GM19351 (cell line): ENCODE measurements around the gene GNB1.

ENCODE experiments used
- ATAC-seq: cut with Tn5 transposase; IDR thresholded peaks from one replicate; pipeline ENCODE4 v1.9.1; 2021; ENCODE audit warnings: mild to moderate bottlenecking, moderate library complexity; ENCODE audit not compliant: unreplicated experiment

The GNB1 gene

DNA sequence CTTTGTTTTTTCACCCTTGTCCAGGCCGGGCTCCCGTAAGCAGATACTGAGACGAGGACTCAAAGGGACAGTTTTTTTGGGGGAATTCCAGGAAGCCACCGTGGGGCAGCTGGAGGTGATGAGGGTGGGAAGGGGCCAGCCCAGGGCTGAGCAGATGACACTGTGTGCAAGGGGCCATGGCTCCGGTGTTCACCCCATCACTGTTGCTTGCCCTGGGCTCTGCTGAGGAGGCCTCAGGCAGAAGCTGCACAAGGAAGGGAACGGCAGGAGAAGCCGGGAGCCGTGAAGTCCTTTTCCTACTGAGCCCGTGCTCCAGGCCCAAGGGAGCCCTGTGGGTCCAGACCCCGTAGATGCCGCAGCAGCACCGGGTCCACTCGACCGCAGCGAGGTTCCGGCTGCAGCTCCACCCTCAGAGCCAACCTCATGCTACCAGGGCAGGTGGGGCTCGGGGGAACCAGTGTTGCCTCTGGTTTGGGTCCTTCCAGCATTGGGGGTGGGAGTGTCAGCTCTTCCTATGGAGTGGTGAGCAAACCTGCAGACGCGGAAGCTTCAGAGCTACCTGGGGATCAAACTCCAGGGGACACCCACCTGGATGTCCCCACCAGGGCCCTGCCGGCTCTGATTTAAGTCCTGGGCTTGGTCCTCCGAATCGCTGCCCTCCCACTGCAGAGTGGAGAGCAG is 19.9 kb upstream of the GNB1 start:
- no peak for ATAC-seq

DNA sequence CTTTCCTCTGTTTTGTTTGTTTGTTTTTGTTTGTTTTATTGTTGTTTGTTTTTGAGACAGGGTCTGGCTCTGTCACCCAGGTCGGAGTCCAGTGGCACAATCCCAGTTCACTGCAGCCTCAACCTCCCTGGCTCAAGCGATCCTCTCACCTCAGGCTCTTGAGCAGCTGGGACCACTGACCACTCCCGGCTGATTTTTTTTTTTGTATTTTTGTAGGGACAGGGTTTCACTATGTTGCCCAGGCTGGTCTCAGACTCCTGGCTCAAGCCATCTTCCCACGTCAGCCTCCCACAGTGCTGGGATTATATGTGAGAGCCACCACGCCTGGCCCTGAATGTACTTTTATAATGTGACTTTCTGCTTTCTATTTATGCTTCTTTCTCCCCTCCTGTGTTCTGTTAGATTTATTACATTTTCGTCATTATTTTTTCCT is 19.2 kb upstream of the GNB1 start:
- no peak for ATAC-seq

- ATAC-seq = no peak
Measured at GRCh38 chr1:1908506-1908791, 17.6 kb upstream of the GNB1 start.

DNA sequence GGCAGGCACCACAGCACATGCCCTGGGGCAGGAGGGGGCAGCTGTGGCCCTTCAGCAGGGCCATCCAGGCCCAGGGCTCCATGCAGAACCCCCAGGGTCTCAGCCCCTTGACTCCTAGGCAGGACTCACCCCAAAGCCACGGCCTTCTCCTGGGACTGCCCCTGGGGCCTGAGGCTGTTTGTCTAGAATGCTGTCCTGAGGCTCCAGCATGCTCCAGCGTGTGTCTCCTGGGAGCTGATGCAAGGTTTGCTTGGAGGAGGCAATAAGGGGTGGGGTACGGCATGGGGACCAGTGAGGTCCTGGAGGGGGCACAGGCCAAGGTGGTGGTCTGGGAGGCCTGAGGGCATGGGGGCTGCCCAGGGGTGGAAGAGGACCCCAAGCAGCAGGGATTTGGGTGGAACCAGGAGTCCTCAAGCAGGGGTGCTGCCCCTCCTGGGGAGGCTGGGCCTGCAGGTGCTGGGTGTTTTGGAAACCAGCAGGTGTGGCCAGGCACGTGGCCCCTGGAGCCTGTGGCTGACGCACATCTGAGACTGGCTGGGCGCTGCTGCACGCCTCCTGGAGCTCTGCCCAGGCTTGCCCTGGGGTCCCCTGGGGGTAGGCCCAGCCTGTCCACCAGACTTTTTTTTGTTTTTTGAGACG is 16.3 kb upstream of the GNB1 start:
- ATAC-seq = no peak

DNA sequence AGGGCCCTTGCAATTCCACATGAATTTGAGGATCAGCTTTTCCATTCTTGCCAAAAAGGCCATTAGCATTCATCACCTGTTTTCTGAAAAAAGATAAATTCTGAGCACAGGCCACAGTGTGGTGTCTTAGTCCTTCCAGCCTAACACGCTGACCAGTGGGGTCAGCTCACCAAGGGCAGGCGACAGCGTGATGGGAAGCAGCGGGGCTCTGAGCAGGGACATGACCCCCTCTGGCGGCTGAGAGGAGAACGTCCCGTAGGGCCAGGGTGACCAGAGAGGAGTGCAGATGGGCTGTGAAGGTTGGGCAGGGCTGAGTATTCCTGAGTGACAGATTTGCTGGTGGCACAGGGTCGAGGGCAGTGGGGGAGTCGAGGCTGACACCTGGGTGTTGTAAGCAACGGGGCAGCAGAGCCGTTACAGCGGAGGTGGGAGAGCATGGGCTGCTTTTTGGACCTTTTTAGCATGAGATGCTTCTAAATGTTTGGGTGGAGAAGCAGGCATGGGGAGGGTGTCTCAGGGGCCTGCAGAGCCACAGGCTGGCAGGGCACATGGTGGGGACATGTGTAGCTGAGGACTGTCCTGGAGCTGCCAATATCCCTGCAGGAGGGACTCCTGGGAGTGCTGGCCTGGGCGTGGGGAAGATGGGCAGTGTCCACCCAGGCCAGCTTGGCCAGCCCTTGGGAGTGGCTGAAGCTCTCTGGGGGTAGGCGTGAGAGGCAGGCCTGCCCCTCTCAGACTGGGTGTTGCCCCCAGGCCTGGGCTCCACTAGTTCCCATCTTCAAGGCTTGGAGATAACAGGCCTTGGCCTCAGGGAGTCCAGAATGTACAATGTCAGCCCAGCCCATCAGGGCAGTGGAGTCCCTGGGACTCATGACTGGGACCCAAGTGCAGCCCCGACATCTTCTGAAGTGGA is 15.6 kb upstream of the GNB1 start:
- ATAC-seq = no peak

DNA sequence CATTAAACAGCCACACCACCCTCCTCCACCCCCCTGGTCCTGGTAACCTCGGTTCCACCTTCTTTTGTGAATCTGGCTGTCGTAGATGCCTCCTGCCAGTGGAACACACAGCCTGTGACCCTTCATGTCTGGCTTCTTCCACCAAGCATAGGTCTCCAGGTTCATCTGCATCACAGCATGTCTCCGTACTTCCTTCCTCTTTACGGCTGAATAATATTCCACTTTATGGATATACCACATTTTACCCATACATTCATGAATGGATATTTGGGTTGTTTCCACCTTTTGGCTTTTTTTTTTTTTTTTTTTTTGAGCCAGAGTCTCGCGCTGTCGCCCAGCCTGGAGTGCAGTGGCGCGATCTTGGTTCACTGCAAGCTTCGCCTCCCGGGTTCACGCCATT is 12.3 kb upstream of the GNB1 start:
- no peak for ATAC-seq

DNA sequence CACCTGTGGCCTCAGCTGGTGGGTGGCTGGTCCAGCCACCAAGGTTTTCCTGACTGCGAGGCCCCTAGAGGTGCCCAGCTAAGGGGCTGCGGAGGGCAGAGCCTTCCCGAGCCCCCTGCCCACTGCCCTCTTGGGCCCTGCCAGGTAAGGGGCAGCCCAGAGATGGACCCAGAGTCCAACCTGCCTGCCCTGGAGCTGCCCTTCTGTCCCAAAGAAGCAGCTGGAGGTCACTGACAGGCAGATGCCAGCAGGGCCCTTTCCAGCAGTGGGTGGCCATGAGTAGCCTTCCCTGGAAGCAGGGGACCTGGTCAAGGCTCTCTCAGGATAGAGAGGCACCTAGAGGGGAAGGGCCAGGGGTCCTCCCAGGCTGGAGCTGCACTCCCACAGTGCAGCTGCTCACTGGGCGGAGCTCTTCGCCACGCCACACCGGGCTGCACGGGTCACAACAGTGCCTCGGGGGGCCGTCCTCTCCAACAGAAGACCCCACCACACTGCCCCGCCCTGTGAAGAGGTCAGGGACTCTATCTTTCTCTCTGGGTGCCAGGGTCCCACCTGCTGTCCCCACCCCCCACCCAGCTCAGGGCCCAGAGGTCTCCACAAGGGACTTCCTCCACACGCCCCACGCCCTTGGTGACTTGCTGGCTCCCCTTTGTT is 10.9 kb upstream of the GNB1 start:
- ATAC-seq = no peak

DNA sequence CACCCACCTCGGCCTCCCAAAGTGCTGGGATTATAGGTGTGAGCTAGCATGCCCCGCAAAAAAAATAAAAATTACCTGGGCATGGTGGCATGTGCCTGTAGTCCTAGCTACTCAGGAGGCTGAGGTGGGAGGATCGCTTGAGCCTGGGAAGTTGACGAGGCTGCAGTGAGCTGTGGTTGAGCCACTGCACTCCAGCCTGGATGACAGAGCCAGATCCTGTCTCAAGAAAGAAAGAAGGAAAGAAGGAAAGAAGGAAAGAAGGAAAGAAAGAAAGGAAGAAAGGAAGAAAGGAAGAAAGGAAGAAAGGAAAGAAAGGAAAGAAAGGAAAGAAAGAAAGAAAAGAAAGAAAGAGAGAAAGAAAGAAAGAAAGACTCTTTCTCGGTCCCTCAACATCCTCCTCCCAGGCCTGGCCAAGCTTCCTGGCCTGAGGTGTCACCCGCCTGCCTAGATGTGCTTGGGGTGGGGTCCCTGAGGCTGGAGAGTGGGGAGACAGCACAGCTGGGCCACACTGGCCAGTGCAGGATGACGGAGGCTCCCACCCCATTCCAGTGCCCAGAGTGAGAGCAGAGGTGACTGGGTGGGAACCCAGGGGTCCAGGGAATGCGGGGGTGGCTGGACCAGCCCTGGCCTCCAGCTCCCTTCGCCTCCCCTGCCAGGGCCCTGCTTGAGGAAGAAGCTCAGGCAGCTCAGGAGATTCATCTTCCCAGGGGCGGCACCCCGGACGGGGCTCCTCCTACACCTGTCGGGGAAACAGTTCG is 10.2 kb upstream of the GNB1 start:
- ATAC-seq = no peak

- no peak for ATAC-seq
Measured at GRCh38 chr1:1899967-1900327, 9.1 kb upstream of the GNB1 start.

GRCh38 chr1:1899266-1899966 is 8.5 kb upstream of the GNB1 start:
- ATAC-seq = no peak

DNA sequence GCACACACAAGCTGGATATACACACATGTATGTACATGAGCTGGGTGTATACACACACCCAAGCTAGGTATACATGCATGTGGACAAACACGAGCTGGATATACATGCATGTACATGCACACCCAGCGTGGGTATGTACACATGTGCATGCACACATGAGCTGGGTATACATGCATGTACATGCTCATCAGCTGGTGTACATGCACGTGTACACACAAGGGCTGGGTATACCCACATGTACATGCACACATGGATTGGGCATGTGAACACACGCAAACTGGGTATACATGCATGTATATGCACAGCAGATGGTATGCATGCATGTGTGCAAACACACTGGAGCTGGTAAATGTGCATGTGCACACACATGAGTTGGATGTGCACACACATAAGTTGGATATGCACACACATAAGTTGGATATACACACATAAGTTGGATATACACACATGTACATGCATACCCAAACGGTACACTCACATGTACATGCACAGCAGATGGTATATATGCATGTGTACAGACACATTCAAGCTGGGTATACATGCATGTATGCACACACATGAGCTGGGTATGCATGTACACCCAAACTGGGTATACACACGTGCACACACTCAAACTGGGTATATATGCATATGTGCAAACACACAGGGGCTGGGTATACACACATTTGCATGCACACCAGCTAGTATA is 7.5 kb upstream of the GNB1 start:
- no peak for ATAC-seq

DNA sequence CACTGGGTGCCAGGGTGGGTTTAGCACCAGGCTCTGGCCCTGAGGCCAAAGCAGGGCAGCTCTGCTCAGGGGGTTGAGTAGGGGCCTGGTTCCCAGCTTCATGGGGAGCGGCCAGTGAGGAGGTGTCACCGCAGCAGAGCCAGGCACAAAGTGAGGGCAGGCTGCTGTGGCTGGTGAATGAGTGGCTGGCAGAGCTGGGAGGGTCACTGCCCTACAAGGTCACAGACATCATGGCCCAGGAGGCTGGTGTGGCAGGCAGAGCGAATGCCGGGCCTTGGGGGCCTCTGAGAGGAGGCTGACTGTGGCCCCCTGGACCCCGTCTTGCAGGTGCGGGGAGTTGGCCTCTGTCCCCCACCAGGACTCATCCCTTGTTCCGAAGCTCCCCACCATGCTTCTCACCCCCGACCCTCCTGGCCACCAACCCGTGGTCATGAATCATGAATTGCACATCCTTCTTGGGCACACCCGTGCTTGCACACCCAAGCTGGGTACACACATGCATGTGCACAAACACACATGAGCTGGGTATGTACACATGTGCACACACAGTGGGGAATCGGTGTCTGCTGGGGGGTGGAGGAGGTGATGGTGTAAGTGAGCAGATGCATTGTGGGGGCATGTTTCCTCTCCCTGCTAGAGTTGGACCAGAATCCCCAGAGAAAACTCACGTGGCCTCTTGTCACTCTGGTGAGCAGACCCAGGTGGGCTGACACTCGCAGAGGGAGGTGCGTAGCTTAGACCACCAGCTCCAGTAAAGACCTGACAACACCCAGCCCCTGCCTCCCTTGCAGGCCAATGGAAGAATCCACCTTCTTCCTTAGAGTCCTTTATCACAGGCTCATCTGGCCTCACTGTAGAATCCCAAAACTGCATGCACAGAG is 4.8 kb upstream of the GNB1 start:
- ATAC-seq = no peak

GRCh38 chr1:1895060-1895418 is 4.2 kb upstream of the GNB1 start:
- no peak for ATAC-seq

DNA sequence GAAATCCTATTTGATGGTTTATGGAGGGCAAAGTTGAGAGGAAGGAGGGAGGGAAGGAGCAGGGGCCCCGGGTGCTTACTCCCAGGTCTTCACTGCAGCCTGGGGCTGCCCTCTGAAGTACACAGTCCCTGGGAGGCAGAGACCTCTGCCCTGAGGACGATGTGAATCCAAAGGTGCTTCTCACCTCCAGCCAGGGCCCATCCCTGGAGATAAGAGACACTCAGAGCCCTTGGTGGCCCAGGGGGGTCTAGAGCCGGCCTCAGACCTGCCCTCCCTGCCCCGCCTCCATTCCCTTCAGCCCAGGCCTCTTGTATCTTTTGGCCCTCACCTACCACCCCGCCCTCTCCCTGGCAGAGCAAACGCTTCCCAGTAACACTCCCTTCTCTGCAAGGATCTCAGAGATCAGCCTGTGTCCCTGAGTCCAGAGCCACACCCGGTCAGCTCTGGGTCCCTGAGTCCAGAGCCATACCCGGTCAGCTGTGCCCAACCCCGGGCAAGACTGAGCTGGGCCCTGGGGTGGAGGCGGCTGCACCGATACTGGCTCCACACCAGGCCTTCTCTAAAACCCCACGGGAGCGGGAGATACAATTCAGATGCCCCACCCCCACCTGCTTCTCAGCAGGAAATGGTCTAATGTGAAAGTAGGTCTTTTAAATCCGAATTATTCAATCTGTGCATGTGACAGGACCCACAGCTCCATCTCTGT is 3.6 kb upstream of the GNB1 start:
- ATAC-seq = no peak

DNA sequence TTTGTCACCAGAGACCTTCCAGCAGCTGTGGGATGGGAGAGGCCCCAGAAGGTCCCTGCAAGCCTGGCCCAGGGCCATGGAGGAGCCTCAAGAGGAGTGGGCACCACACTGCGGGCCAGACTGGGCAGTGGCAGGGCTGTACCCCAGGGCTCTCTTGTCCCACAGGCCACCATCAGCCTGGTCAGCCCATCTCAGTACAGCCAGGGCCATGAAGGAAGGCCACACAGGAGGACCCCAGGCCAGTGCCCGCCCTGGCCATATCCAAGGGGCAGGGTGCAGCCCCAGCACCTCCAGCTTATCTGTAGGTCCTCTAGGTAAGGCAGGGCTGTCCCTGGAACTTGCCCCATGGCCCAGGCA is 3.1 kb upstream of the GNB1 start:
- ATAC-seq = no peak

GRCh38 chr1:1893291-1893985 is 2.6 kb upstream of the GNB1 start:
- no peak for ATAC-seq

- no peak for ATAC-seq
Measured at GRCh38 chr1:1892763-1893120, 1.9 kb upstream of the GNB1 start.
